ENCODE results near the gene PMEPA1. TPM values are rescaled to one million over a fixed set of nuclear protein-coding genes. Genes with fewer than 3 reads are reported as not detected.

PMEPA1 gene
- total RNA-seq, 4 donors from 2014 or later: 10.2 to 33.6 (median 18.3) TPM

GRCh38 chr20:57612916-57613315, 96.9 kb downstream of the PMEPA1 start:
- Histone ChIP-seq H3K27me3 (peaks cover 0 to 12% of the 10 kb centered on the region in 2 donors), H3K36me3 (no peaks in the 10 kb centered on the region), H3K9me3 (no peaks in the 10 kb centered on the region), H3K27ac (no peak overlapping the region), H3K4me3 (no peak overlapping the region), H3K4me1 (peaks cover 0 to 5% (median 0%) of the 10 kb centered on the region in 4 donors)
- TF ChIP-seq EP300 (IDR thresholded peaks at IDR 0.05) (no peak), CTCF (IDR thresholded peaks at IDR 0.05) (no peak), POLR2A (IDR thresholded peaks at IDR 0.05) (no peak)
- WGBS, 2 donors: 91% methylated on average over 7 of the region's 7 CpGs
- no peak for DNase-seq (ENCODE audit: low spot score in 2 of 2)

- Histone ChIP-seq H3K27me3 (peaks cover 0 to 12% of the 10 kb centered on the region in 2 donors), H3K4me1 (peaks cover 0 to 5% (median 0%) of the 10 kb centered on the region in 4 donors), H3K9me3 (no peaks in the 10 kb centered on the region), H3K4me3 (no peak overlapping the region), H3K27ac (no peak overlapping the region), H3K36me3 (no peaks in the 10 kb centered on the region)
- DNase-seq (ENCODE audit: low spot score in 2 of 2): no peak
- WGBS, 2 donors: 82 to 89% methylated on average over 7 of the region's 7 CpGs
- TF ChIP-seq EP300 (IDR thresholded peaks at IDR 0.05) (no peak), CTCF (IDR thresholded peaks at IDR 0.05) (no peak), POLR2A (IDR thresholded peaks at IDR 0.05) (no peak)
Observed at GRCh38 chr20:57612436-57612835, 97.4 kb downstream of the PMEPA1 start.

GRCh38 chr20:57611586-57612311, 98.1 kb downstream of the PMEPA1 start:
- no peak for DNase-seq (ENCODE audit: low spot score in 2 of 2)
- TF ChIP-seq CTCF (IDR thresholded peaks at IDR 0.05) (no peak), POLR2A (IDR thresholded peaks at IDR 0.05) (no peak), EP300 (IDR thresholded peaks at IDR 0.05) (no peak)
- H3K4me1 ChIP-seq: peaks cover 0 to 5% (median 0%) of the 10 kb centered on the region in 4 donors

GRCh38 chr20:57610261-57610952, 99.4 kb downstream of the PMEPA1 start:
- peaks cover 0 to 5% (median 0%) of the 10 kb centered on the region in 4 donors for H3K4me1 ChIP-seq
- TF ChIP-seq EP300 (IDR thresholded peaks at IDR 0.05): no peak
- TF ChIP-seq CTCF (IDR thresholded peaks at IDR 0.05): no peak
- no peak for TF ChIP-seq POLR2A (IDR thresholded peaks at IDR 0.05)
- no peaks in the 10 kb centered on the region for H3K36me3 ChIP-seq
- DNase-seq (ENCODE audit: low spot score in 2 of 2): no peak
- no peaks in the 10 kb centered on the region for H3K9me3 ChIP-seq
- H3K27me3 ChIP-seq: peaks cover 0 to 12% of the 10 kb centered on the region in 2 donors
- WGBS, 2 donors: 74 to 87% methylated on average over 18 of the region's 18 CpGs
- H3K4me3 ChIP-seq: no peak overlapping the region
- no peak overlapping the region for H3K27ac ChIP-seq

More at GRCh38 chr20:57611586-57612311, 98.1 kb downstream of the PMEPA1 start:
- WGBS, 2 donors: 54 to 56% methylated on average over 10 to 18 of the region's 18 CpGs
- Histone ChIP-seq H3K36me3 (no peaks in the 10 kb centered on the region), H3K4me3 (no peak overlapping the region), H3K27ac (no peak overlapping the region), H3K9me3 (no peaks in the 10 kb centered on the region), H3K27me3 (peaks cover 0 to 12% of the 10 kb centered on the region in 2 donors)

- Histone ChIP-seq H3K9me3 (no peaks in the 10 kb centered on the region), H3K4me3 (no peak overlapping the region), H3K36me3 (no peaks in the 10 kb centered on the region), H3K4me1 (peaks cover 0 to 5% (median 0%) of the 10 kb centered on the region in 4 donors), H3K27me3 (peaks cover 0 to 12% of the 10 kb centered on the region in 2 donors), H3K27ac (no peak overlapping the region)
- WGBS, 2 donors: 93 to 96% methylated on average over 8 of the region's 8 CpGs
- DNase-seq (ENCODE audit: low spot score in 2 of 2): no peak
- TF ChIP-seq EP300 (IDR thresholded peaks at IDR 0.05) (no peak), CTCF (IDR thresholded peaks at IDR 0.05) (no peak), POLR2A (IDR thresholded peaks at IDR 0.05) (no peak)
Observed at GRCh38 chr20:57609842-57610167, 100.0 kb downstream of the PMEPA1 start.
